HG02943 (cell line): ENCODE results near the gene RAB8A.
"Not testable (repeated sequence)": the region's sequence is repeated elsewhere in the genome, so short reads cannot be mapped to it uniquely, and the experiment has no call there.

Source experiments
- ATAC-seq: cut with Tn5 transposase; IDR thresholded peaks from one replicate; pipeline ENCODE4 v1.9.1; 2021; ENCODE audit warnings: mild to moderate bottlenecking, low read depth, moderate library complexity; ENCODE audit not compliant: unreplicated experiment

RAB8A gene

GRCh38 chr19:16077984-16078758 is 33.5 kb upstream of the RAB8A start:
- no peak for ATAC-seq

DNA sequence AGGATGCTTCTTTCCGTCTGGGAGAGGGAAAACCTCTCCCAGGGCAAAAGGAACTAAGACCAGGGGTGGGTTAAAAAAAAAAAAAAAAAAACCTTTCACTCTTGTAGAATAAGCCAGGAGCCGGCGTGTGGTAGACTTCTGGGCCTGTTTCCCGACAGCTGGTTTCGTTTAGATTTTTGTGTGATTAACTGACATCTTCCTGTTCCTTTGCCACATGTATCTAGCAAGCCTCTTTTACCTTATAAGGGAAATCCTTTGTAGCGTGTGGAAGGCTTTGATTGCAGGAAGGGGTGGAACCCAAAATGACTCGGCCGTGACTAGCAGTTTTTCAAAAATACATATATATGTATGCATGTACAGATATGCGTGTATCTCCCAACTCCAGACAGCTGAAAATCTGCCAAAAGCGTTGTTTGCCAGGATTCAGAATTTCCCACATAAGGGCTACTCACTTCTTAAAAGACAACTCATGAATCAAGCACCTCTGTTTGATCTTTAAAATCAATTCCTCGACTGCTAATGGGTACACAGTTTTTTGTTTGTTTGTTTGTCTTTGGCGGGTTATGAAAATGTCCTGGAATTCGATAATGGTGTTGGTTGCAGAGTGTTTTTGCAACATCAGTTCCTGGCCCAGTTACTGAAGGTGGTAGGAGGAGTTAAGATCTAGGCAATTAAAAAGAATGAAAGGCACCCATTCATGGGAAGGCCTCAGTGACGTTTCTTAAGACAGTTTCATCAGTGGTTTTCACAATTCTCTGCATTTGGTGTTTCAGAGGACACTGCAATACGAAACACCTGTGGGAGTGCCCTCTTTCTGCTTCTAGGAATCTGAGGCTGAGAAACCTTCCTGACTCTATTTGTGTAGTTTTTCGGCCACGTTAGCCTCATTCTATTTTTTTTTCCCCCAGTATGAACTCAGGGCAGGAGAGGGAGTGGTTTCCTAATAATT is 32.7 kb upstream of the RAB8A start:
- ATAC-seq, result no peak

GRCh38 chr19:16084067-16084685 is 27.5 kb upstream of the RAB8A start:
- ATAC-seq, result no peak

GRCh38 chr19:16085115-16085514 is 26.6 kb upstream of the RAB8A start:
- ATAC-seq, result no peak

DNA sequence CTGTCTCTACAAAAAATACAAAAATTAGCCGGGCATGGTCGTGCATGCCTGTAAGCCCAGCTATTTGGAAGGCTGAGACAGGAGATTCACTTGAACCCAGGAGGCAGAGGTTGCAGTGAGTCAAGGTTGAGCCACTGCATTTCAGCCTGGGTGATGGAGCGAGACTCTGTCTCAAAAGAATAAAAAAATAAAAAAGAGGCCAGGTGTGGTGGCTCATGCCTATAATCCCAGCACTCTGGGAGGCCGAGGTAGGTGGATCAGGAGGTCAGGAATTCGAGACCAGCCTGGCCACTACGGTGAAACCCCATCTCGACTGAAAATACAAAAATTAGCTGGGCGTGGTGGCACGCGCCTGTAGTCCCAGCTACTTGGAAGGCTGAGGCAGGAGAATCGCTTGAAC is 24.3 kb upstream of the RAB8A start:
- not testable (repeated sequence) for ATAC-seq

GRCh38 chr19:16087940-16088339 is 23.7 kb upstream of the RAB8A start:
- no peak for ATAC-seq

DNA sequence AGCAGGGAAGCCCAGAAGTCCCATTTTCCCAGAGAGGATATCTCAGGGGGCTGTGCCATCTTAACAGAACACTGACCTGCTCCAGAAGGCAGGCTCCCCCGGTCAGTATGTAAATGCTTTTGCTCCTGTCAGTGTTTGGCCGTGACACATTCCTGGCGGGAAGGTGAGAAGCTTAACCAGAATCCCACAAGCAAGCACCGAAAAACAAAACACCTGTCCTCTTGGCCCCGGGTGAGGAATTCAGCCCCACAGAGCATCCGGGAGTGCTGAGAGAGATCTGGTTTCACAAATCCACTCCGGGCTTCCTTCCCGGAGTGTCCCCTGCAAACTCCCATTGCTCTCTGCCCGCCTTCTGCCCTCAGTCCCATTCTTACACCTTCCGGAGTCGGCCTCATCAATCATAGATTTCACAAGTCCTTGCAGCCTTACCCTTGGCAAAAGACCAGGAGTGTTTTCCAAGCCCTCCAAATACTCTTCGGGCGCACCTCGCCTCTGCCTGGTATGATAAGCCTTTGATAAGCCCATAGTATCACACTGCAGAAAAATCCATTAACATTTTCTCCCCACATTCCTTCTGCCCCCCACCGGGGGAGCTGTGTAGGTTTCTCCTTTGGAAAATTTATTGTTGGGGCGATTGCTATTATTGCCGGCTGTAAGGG is 23.2 kb upstream of the RAB8A start:
- ATAC-seq, result no peak

DNA sequence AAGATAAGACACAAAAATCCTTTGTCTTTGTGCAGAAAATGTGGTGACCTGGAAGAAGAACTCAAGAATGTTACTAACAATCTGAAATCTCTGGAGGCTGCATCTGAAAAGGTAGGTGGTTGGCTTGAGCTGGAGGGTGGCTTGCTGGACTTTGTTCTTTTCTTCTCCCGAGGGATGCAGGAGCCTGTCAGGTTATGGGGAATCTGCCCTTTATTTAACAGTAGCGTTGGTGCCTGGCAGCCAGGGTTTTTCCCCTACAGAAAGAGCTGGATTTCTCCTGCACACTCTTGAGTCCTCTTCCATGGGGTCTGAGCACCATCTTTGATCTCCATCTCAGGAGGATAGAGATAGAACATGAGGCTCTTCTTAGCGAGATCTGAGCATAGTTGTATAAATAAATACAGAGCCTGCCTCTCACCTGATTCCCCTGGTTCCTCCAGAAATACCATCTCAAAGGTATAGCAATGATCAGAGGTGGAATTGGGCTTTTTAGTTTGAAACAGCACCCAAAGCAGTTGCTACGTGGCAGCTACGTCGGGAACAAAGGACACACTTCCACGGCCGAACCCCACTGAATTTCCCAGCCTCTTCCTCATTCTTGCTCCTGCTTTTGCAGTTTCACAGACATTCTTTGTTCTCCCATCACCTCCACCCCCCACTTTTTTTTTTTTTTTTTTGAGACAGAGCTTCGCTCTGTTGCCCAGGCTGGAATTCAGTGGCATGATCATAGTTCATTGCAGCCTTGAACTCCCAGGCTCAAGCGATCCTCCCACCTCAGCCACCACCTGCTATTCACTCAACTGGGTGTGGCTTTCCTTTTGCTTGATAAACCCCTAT is 22.5 kb upstream of the RAB8A start:
- ATAC-seq, result no peak

GRCh38 chr19:16091546-16092475 is 19.9 kb upstream of the RAB8A start:
- no peak for ATAC-seq

DNA sequence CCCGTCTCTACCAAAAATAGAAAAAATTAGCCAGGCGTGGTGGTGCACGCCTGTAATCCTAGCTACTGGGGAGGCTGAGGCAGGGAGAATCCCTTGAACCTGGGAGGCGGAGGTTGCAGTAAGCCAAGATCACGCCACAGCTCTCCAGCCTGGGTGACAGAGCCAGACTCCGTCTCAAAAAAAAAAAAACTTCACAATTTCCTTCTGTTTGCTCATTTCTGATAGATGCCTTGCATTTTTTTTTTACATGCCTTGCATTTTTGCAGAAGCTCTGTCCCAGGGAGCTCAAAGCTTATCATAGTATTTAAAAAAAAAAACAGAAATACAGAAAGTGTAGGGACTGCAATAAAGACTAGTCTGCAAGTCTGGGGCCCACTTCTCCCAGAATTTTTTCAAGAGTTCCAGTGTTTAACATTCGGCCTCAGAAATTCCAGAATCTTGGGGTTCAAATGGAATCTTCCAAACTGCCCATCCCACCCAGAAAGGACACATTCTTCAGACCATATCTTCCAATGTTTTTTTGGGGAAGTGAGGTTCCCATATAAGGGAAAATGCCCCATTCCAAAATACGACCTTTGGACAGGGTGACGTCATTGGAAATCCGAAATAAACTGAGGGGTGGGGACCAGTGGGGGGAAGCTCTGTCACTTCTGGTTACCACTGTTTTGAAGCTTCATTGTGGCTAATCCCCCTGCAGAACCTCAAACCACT is 17.2 kb upstream of the RAB8A start:
- ATAC-seq, result no peak

- no peak for ATAC-seq
Observed at GRCh38 chr19:16095071-16095571, 16.6 kb upstream of the RAB8A start.

DNA sequence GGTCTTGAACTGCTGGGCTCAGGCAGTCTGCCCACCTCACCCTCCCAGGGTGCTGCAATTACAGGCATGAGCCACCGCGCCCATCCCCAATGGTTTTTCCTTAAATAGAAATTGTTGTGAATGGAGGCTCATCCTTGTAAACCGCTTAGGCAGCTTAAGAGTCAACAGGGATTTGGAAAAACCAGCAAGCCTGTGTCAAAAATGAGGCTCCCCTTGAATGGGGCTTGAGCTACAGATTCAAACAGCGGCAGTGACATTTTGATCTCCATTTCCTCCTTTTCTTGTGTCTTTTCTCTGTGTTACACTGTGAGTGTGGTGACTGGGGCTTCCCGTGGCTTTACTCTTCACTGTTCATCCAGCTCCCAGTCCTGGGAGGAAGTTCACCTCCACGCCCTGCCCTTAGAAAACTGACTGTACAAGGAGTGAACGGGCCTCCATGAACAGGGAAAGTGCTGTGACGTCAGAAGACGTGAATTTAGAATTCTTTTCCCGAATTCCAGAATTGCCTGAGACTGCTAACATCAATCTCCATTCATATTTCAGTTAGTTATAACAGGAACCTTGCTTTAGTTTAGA is 15.3 kb upstream of the RAB8A start:
- no peak for ATAC-seq

GRCh38 chr19:16098416-16098768 is 13.3 kb upstream of the RAB8A start:
- ATAC-seq, result no peak

- ATAC-seq, result no peak
Observed at GRCh38 chr19:16098821-16099220, 12.9 kb upstream of the RAB8A start.

- not testable (repeated sequence) for ATAC-seq
Observed at GRCh38 chr19:16099314-16099965, 12.2 kb upstream of the RAB8A start.

DNA sequence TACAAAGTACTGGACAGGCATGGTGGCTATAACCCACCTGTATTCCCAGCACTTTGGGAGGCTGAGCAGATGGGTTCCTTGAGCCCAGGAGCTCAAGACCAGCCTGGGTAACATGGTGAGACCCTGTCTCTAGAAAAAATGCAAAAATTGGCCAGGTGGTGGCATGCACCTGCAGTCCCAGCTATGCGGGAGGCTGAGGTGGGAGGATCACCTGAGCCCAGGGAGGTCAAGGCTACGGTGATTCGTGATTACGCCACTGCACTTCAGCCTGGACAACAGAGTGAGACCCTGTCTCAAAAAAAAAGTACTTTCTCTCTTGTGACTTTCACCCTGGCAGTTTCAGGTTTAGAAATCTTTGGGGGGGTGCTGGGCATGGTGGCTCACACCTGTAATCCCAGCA is 11.2 kb upstream of the RAB8A start:
- no peak for ATAC-seq

- no peak for ATAC-seq
Observed at GRCh38 chr19:16104722-16105121, 7.0 kb upstream of the RAB8A start.
